Endometrial microvascular endothelial cells (primary cell): ENCODE results near the gene UBE4B. TPM values are rescaled to one million over a fixed set of nuclear protein-coding genes. Genes with fewer than 3 reads are reported as not detected.
"Not testable (repeated sequence)": the region's sequence is repeated elsewhere in the genome, so short reads cannot be mapped to it uniquely, and the experiment has no call there.

Source experiments
- in situ Hi-C: cut with HindIII; loops from 2 replicates; pipeline ENCODE4 v1.10.0; 2017; ENCODE audit warnings: low sequenced_read_pairs, low pct_unique_long_range_greater_than_20kb; ENCODE audit errors: inconsistent ontology term
- total RNA-seq: library from RNA; depleted of rRNA; stranded (reverse); fragments of >200 nt; gene quantifications from one replicate; pipeline ENCODE4 v1.2.3, GENCODE V29; 2015; ENCODE audit errors: inconsistent ontology term

UBE4B gene
- total RNA-seq, 1 donor from 2014 or later = 40.1 TPM

- in situ Hi-C loops = no loop called here
Observed at GRCh38 chr1:10217748-10218441, 185.1 kb downstream of the UBE4B start.

GRCh38 chr1:10220200-10220599 is 187.4 kb downstream of the UBE4B start:
- in situ Hi-C loops = no loop called here

DNA sequence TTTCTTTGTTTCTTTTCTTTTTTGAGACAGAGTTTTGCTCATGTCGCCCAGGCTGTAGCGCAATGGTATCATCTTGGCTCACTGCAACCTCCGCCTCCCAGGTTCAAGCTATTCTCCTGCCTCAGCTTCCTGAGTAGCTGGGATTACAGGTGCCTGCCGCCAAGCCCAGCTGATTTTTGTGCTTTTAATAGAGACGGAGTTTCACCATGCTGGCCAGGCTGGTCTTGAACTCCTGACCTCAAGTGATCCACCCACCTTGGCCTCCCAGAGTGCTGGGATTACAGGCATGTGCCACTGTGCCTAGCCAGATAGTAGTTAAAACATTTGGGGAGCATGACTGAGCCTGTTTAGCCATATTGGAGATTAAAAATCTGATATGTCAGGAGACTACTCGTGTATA is 187.9 kb downstream of the UBE4B start:
- in situ Hi-C loops = not testable (repeated sequence)

- in situ Hi-C loops = no loop called here
Observed at GRCh38 chr1:10225573-10225972, 192.8 kb downstream of the UBE4B start.

- in situ Hi-C loops = no loop called here
Observed at GRCh38 chr1:10228528-10228927, 195.8 kb downstream of the UBE4B start.

DNA sequence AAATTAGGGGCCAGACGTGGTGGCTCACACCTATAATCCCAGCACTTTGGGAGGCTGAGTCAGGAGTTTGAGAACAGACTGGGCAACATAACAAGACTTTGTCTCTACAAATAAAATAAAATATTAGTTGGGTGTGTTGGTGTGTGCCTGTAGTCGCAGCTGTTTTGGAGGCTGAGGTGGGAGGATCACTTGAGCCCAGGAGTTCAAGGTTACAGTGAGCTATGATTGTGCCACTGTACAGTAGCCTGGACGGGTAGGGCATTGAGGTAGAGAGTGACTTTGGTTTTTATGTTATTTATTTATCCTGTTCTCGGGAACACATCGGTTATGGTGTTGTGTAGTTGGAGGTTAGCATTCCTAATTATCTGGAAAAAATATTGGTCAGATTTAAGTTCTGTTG is 197.1 kb downstream of the UBE4B start:
- in situ Hi-C loops = no loop called here

Other genes with a start within 250 kb of the UBE4B start
- 98.4 TPM for gene CLSTN1, start 209.0 kb upstream of the UBE4B start, total RNA-seq
- 32.3 TPM for gene CTNNBIP1, start 122.7 kb upstream of the UBE4B start, total RNA-seq
- 19.0 TPM for gene LZIC, start 89.6 kb upstream of the UBE4B start, total RNA-seq
- gene NMNAT1, start 89.5 kb upstream of the UBE4B start, total RNA-seq = 5.8 TPM
- gene RBP7, start 35.7 kb upstream of the UBE4B start, total RNA-seq = not detected
- gene KIF1B, start 177.6 kb downstream of the UBE4B start, total RNA-seq = 23.5 TPM